Measurements from ENCODE around the gene JAZF1. TPM values are rescaled to one million over a fixed set of nuclear protein-coding genes. Genes with fewer than 3 reads are reported as not detected.

JAZF1 gene
- total and polyA plus RNA-seq, 2 of the 4 experiments (the other 2 are of a cell fraction) = 8.4 to 10.5 TPM

- Histone ChIP-seq H3K4me2 (ENCODE audit: low read depth, low read length) (no peak overlapping the region), H3K14ac (replicated peaks; ENCODE audit: low read depth, low read length) (no peak overlapping the region), H3K4me3 (ENCODE audit: insufficient read depth, low read depth, low read length) (no peak overlapping the region), H3K4ac (ENCODE audit: low read depth, low read length) (no peak overlapping the region), H3K9me1 (ENCODE audit: insufficient read depth, low read length) (no peaks in the 10 kb centered on the region; the same call in 1 of the 2 replicates), H3K9me3 (ENCODE audit: control insufficient read depth, insufficient read depth, low read length) (no peaks in the 10 kb centered on the region), H4K20me1 (ENCODE audit: insufficient read depth, low read length) (peaks cover 3% of the 10 kb centered on the region; the same call in 1 of the 2 replicates), H4K5ac (ENCODE audit: low read depth, low read length) (no peak overlapping the region), H2BK20ac (ENCODE audit: low read depth, low read length) (no peak overlapping the region), H2AFZ (replicated peaks; ENCODE audit: low read length, poor library complexity) (no peak overlapping the region), H2BK5ac (ENCODE audit: low read depth, low read length, poor library complexity, severe bottlenecking) (no peak overlapping the region), H2AK5ac (ENCODE audit: low read depth, low read length) (no peak overlapping the region), H3K23ac (ENCODE audit: low read depth, low read length) (no peak overlapping the region), H2AK9ac (replicated peaks; ENCODE audit: low read depth, low read length, poor library complexity) (no peak overlapping the region), H2BK15ac (ENCODE audit: low read depth, low read length) (no peak overlapping the region), H3K36me3 (ENCODE audit: control insufficient read depth, insufficient read depth, low read length) (peaks cover under 1% of the 10 kb centered on the region; the same call in 1 of the 2 replicates), H3K56ac (ENCODE audit: extremely low read depth, insufficient read depth, low read length) (no peak overlapping the region), H4K8ac (ENCODE audit: low read depth in 2 of 2, low read length in 2 of 2) (no peak overlapping the region), H3K18ac (ENCODE audit: low read depth, low read length) (no peak overlapping the region), H3K9ac (ENCODE audit: low read depth, low read length) (no peak overlapping the region), H3K4me1 (ENCODE audit: control insufficient read depth, insufficient read depth, low read length) (peaks cover 3% of the 10 kb centered on the region), H3K27ac (ENCODE audit: insufficient read depth, low read length) (no peak overlapping the region), H2BK120ac (ENCODE audit: low read depth, low read length) (no peak overlapping the region), H3K27me3 (ENCODE audit: control insufficient read depth, insufficient read depth, low read length) (no peaks in the 10 kb centered on the region), H4K91ac (ENCODE audit: insufficient read depth, low read depth, low read length) (no peak overlapping the region), H3K79me1 (ENCODE audit: low read depth in 1 of 2, low read length in 2 of 2) (peaks cover 9 to 56% of the 10 kb centered on the region in 2 experiments; a peak in 3 of 4 replicates)
- ChIA-PET POLR2A (ENCODE audit: unreplicated experiment) (no interaction called here), CTCF (interaction anchor here (0.8 kb wide), 1 partner anchor 35 kb away, joined by 3 read pairs; no protein-coding TSS in a partner anchor)
- in situ Hi-C loops (cut with MboI; ENCODE audit: low sequenced_read_pairs) (no loop called here), dilution Hi-C loops (cut with HindIII; ENCODE audit: low sequenced_read_pairs, unreplicated experiment) (no loop called here), intact Hi-C loops (cut with micrococcal nuclease) (no loop called here)
- no TSS peak for BruUV-seq (replicated peaks)
- TF ChIP-seq ELK1 (IDR thresholded peaks at IDR 0.05; ENCODE audit: borderline replicate concordance, low read depth, low read length) = no peak
- TF ChIP-seq FOS (IDR thresholded peaks at IDR 0.05; ENCODE audit: low read depth, low read length) = no peak
- TF ChIP-seq POLR2A (IDR thresholded peaks at IDR 0.05; ENCODE audit: low read depth, low read length) = no peak
- TF ChIP-seq RAD21 (IDR thresholded peaks at IDR 0.05; ENCODE audit: low read length) = no peak
- TF ChIP-seq BHLHE40 (IDR thresholded peaks at IDR 0.05; ENCODE audit: low read depth, low read length) = no peak
- TF ChIP-seq CEBPB (IDR thresholded peaks at IDR 0.05; ENCODE audit: low read depth, low read length) = no peak
- TF ChIP-seq SMC3 (IDR thresholded peaks at IDR 0.05; ENCODE audit: low read depth, low read length) = no peak
- no peak for TF ChIP-seq MXI1 (IDR thresholded peaks at IDR 0.05; ENCODE audit: borderline replicate concordance, low read depth, low read length)
- no peak for TF ChIP-seq MAZ (IDR thresholded peaks at IDR 0.05; ENCODE audit: borderline replicate concordance, low read depth, low read length)
- no peak for TF ChIP-seq RCOR1 (IDR thresholded peaks at IDR 0.05; ENCODE audit: insufficient replicate concordance, low read length)
- no peak for TF ChIP-seq NFE2L2 (IDR thresholded peaks at IDR 0.05; ENCODE audit: low read depth, low read length)
- TF ChIP-seq CTCF (conservative IDR thresholded peaks at IDR 0.05; ENCODE audit: low read depth, low read length) = no peak
- TF ChIP-seq RFX5 (IDR thresholded peaks at IDR 0.05; ENCODE audit: low read depth, low read length) = no peak
- TF ChIP-seq MAFK (IDR thresholded peaks at IDR 0.05; ENCODE audit: low read depth, low read length) = no peak
- no peak for TF ChIP-seq USF2 (IDR thresholded peaks at IDR 0.05; ENCODE audit: low read depth, low read length)
- DNase-seq (no peak), ATAC-seq (ENCODE audit: low read depth) (no peak)
- no CpG with 5 or more reads among the region's 2 CpGs for WGBS, 2 experiments (ENCODE audit: extremely low coverage in 2 of 2, insufficient read length in 1 of 2)
These were observed 154.4 kb downstream of the JAZF1 start for GRCh38 chr7:28026237-28026636.

All from IMR-90 (cell line).